ENCODE measurements around the gene ZNF428. TPM values are rescaled to one million over a fixed set of nuclear protein-coding genes. Genes with fewer than 3 reads are reported as not detected.

Gene ZNF428
- total and polyA plus RNA-seq, 9 donors: 11.6 to 69.0 (median 43.1) TPM

- H3K4me3 ChIP-seq: no peak overlapping the region
- H3K27ac ChIP-seq: no peak overlapping the region
- no peaks in the 10 kb centered on the region for H3K27me3 ChIP-seq
- no peaks in the 10 kb centered on the region for H3K36me3 ChIP-seq
- intact Hi-C loops (cut with DNase I): no loop called here
- WGBS, 3 donors: 60 to 73% (median 69%) methylated on average over 3 of the region's 3 CpGs
- no peaks in the 10 kb centered on the region for H3K4me1 ChIP-seq (ENCODE audit: insufficient read depth)
- no peak for DNase-seq
- no peaks in the 10 kb centered on the region for H3K9me3 ChIP-seq
- no peak for TF ChIP-seq EP300 (IDR thresholded peaks at IDR 0.05)
These were observed 8.9 kb downstream of the ZNF428 start for GRCh38 chr19:43610493-43610892.

GRCh38 chr19:43609872-43610271, 9.6 kb downstream of the ZNF428 start:
- no peak overlapping the region for H3K4me3 ChIP-seq
- no peaks in the 10 kb centered on the region for H3K4me1 ChIP-seq (ENCODE audit: insufficient read depth)
- intact Hi-C loops (cut with DNase I): loop anchor here in 1 of 4 donors (10.0 kb wide), 1 partner anchor 45 kb away; no protein-coding TSS in a partner anchor
- 79 to 92% (median 90%) methylated on average over 7 of the region's 7 CpGs for WGBS, 3 donors
- TF ChIP-seq POLR2A (IDR thresholded peaks at IDR 0.05) (no peak), CTCF (IDR thresholded peaks at IDR 0.05) (no peak), EP300 (IDR thresholded peaks at IDR 0.05) (no peak)
- H3K36me3 ChIP-seq: no peaks in the 10 kb centered on the region
- H3K9me3 ChIP-seq: no peaks in the 10 kb centered on the region
- no peak for DNase-seq
- no peaks in the 10 kb centered on the region for H3K27me3 ChIP-seq
- H3K27ac ChIP-seq: no peak overlapping the region

- TF ChIP-seq EP300 (IDR thresholded peaks at IDR 0.05) (no peak), CTCF (IDR thresholded peaks at IDR 0.05) (no peak), POLR2A (IDR thresholded peaks at IDR 0.05) (no peak)
- intact Hi-C loops (cut with DNase I): loop anchor here in 1 of 4 donors (10.0 kb wide), 1 partner anchor 47 kb away; no protein-coding TSS in a partner anchor
- Histone ChIP-seq H3K4me1 (ENCODE audit: insufficient read depth) (no peaks in the 10 kb centered on the region), H3K9me3 (no peaks in the 10 kb centered on the region), H3K36me3 (no peaks in the 10 kb centered on the region), H3K27me3 (no peaks in the 10 kb centered on the region), H3K4me3 (no peak overlapping the region), H3K27ac (no peak overlapping the region)
- WGBS, 3 donors: 65 to 66% (median 66%) methylated on average over 28 of the region's 28 CpGs
- DNase-seq: no peak
These were observed 11.9 kb downstream of the ZNF428 start for GRCh38 chr19:43607238-43608205.

- DNase-seq: no peak
- no peaks in the 10 kb centered on the region for H3K36me3 ChIP-seq
- 83 to 85% (median 85%) methylated on average over 7 of the region's 7 CpGs for WGBS, 3 donors
- H3K27me3 ChIP-seq: no peaks in the 10 kb centered on the region
- TF ChIP-seq CTCF (IDR thresholded peaks at IDR 0.05) (no peak), POLR2A (IDR thresholded peaks at IDR 0.05) (no peak), EP300 (IDR thresholded peaks at IDR 0.05) (no peak)
- intact Hi-C loops (cut with DNase I): loop anchor here in 1 of 4 donors (10.0 kb wide), 1 partner anchor 48 kb away; no protein-coding TSS in a partner anchor
- no peaks in the 10 kb centered on the region for H3K4me1 ChIP-seq (ENCODE audit: insufficient read depth)
- H3K9me3 ChIP-seq: no peaks in the 10 kb centered on the region
- no peak overlapping the region for H3K27ac ChIP-seq
- H3K4me3 ChIP-seq: no peak overlapping the region
These were observed 12.7 kb downstream of the ZNF428 start for GRCh38 chr19:43606569-43607229.

Measured in ovary (tissue), 9 donors.